Trophoblast cell (in vitro differentiated cells and primary cell): Measurements from ENCODE around the gene ING3.

ENCODE experiments used
- DNase-seq, 2 donors: peaks; one replicate each; pipeline ENCODE4 v3.0.0-alpha.2; 2016
- H2AFZ ChIP-seq: 2 replicates; pipeline ENCODE4 v1.6.1; 2013; ENCODE audit warnings: low read length, moderate library complexity, mild to moderate bottlenecking; ENCODE audit not compliant: insufficient read depth, poor library complexity
- H2AK5ac ChIP-seq: 2 replicates; pipeline ENCODE4 v1.6.1; 2013; ENCODE audit warnings: mild to moderate bottlenecking, low read length
- H2BK120ac ChIP-seq: 2 replicates; pipeline ENCODE4 v1.6.1; 2013; ENCODE audit warnings: low read length, mild to moderate bottlenecking, moderate library complexity; ENCODE audit not compliant: insufficient read depth, poor library complexity
- H2BK12ac ChIP-seq: 2 replicates; pipeline ENCODE4 v1.6.1; 2013; ENCODE audit warnings: mild to moderate bottlenecking, low read length, moderate library complexity
- H2BK5ac ChIP-seq: 2 replicates; pipeline ENCODE4 v1.6.1; 2013; ENCODE audit warnings: low read length, low read depth, moderate library complexity, mild to moderate bottlenecking; ENCODE audit not compliant: poor library complexity
- H3K14ac ChIP-seq: 2 replicates; pipeline ENCODE4 v1.6.1; 2013; ENCODE audit warnings: mild to moderate bottlenecking, low read length
- H3K18ac ChIP-seq: 2 replicates; pipeline ENCODE4 v1.6.1; 2013; ENCODE audit warnings: mild to moderate bottlenecking, low read length
- H3K23ac ChIP-seq: 2 replicates; pipeline ENCODE4 v1.6.1; 2013; ENCODE audit warnings: low read length
- H3K27ac ChIP-seq: 2 replicates; pipeline ENCODE4 v1.5.1; 2013; ENCODE audit warnings: low read depth, mild to moderate bottlenecking, inconsistent platforms, low read length, moderate library complexity
- H3K27me3 ChIP-seq: 2 replicates; pipeline ENCODE4 v1.6.1; 2013; ENCODE audit warnings: inconsistent platforms, mild to moderate bottlenecking, low read length, moderate library complexity; ENCODE audit not compliant: insufficient read depth
- H3K36me3 ChIP-seq, 2 experiments: 1 replicate in 1 of 2; 2 replicates in 1 of 2; pipeline ENCODE4 v1.6.1; 2013; ENCODE audit warnings: low read length in 2 of 2, mild to moderate bottlenecking in 2 of 2, moderate library complexity in 1 of 2; ENCODE audit not compliant: insufficient read depth in 2 of 2, control insufficient read depth in 1 of 2
- H3K4ac ChIP-seq: 2 replicates; pipeline ENCODE4 v1.6.1; 2013; ENCODE audit warnings: low read depth, mild to moderate bottlenecking, low read length, moderate library complexity
- H3K4me1 ChIP-seq, 2 experiments: 1 replicate in 1 of 2; 2 replicates in 1 of 2; pipeline ENCODE4 v1.6.1; 2013; ENCODE audit warnings: low read length in 2 of 2, mild to moderate bottlenecking in 2 of 2, moderate library complexity in 1 of 2; ENCODE audit not compliant: insufficient read depth in 2 of 2, control insufficient read depth in 1 of 2
- H3K4me2 ChIP-seq: 2 replicates; pipeline ENCODE4 v1.6.1; 2013; ENCODE audit warnings: inconsistent platforms, mild to moderate bottlenecking, low read length, moderate library complexity
- H3K4me3 ChIP-seq: 2 replicates; pipeline ENCODE4 v1.5.1; 2013; ENCODE audit warnings: mild to moderate bottlenecking, low read depth, low read length, inconsistent platforms
- H3K79me1 ChIP-seq: one replicate; pipeline ENCODE4 v1.6.1; 2013; ENCODE audit warnings: low read length
- H3K79me2 ChIP-seq: 2 replicates; pipeline ENCODE4 v1.6.1; 2013; ENCODE audit warnings: low read length, mild to moderate bottlenecking; ENCODE audit not compliant: control insufficient read depth, insufficient read depth, poor library complexity
- H3K9ac ChIP-seq: 2 replicates; pipeline ENCODE4 v1.6.1; 2013; ENCODE audit warnings: mild to moderate bottlenecking, low read length
- H3K9me3 ChIP-seq: 2 replicates; pipeline ENCODE4 v1.6.1; 2013; ENCODE audit warnings: low read depth, mild to moderate bottlenecking, control low read depth, inconsistent platforms, low read length; ENCODE audit not compliant: insufficient read depth
- H4K12ac ChIP-seq: 2 replicates; pipeline ENCODE4 v1.6.1; 2013; ENCODE audit warnings: low read depth, mild to moderate bottlenecking, low read length, moderate library complexity
- H4K8ac ChIP-seq: 2 replicates; pipeline ENCODE4 v1.6.1; 2013; ENCODE audit warnings: low read depth, mild to moderate bottlenecking, low read length, moderate library complexity
- H4K91ac ChIP-seq: one replicate; pipeline ENCODE4 v1.6.1; 2013; ENCODE audit warnings: low read depth, mild to moderate bottlenecking, low read length, moderate library complexity
- WGBS: extraction: QIAGEN DNeasy Blood & Tissue Kit; methylation state at CpG from one replicate; pipeline ENCODE4 v1.1.7; 2013; ENCODE audit warnings: missing lambda C conversion rate; ENCODE audit not compliant: insufficient read length, insufficient coverage; ENCODE audit errors: extremely low coverage; 5-methylcytosine and 5-hydroxymethylcytosine counted together

The ING3 gene

GRCh38 chr7:120991581-120991980 lies 41.0 kb downstream of the ING3 start:
- Histone ChIP-seq H3K4me1 (no peaks in the 10 kb centered on the region), H3K9ac (no peak overlapping the region), H3K18ac (no peak overlapping the region), H4K12ac (no peak overlapping the region), H2AFZ (no peak overlapping the region), H3K79me1 (no peaks in the 10 kb centered on the region), H2AK5ac (no peak overlapping the region), H3K23ac (no peak overlapping the region), H2BK5ac (no peak overlapping the region), H3K9me3 (no peaks in the 10 kb centered on the region), H2BK120ac (no peak overlapping the region), H3K27me3 (no peaks in the 10 kb centered on the region), H4K91ac (no peak overlapping the region), H3K4me3 (no peak overlapping the region), H3K14ac (no peak overlapping the region), H3K4ac (no peak overlapping the region), H4K8ac (no peak overlapping the region), H3K4me2 (no peak overlapping the region), H3K36me3 (no peaks in the 10 kb centered on the region), H3K27ac (no peak overlapping the region), H3K79me2 (no peaks in the 10 kb centered on the region), H2BK12ac (no peak overlapping the region)
- WGBS, result no CpG with 5 or more reads among the region's 2 CpGs
- DNase-seq, result peak in 1 of 2 donors; percentile 68

DNA sequence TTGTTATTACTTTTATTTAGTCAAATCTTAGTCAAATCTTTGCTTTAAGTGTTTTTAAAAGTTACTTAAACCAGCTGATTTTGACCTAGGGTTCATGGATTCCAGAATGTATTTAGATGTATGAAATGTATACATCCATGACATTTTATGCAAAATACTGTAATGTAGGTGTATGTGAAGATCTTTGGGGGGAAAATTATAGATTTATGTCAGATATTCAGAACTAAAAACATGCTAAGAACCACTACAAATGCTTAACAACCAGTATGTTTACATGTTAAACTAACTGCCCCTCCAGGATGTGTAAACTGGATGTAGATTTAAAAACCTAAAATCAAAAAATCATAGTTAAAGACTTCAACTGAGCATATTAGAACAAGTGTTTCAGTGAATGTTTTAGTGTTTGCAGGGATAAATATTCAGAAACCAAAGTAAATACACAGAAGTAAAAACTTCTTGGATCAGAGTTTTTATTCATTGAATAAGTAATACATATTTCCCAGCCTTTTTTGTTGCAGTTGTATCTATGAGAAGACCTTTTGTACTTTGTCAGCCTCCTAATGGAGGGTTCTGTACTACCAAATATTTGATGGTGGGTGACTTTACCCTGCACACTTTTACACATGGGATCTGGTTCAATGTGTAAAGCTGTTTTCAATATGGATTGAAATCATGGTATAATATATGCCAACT lies 41.8 kb downstream of the ING3 start:
- Histone ChIP-seq H2BK120ac (no peak overlapping the region), H4K8ac (no peak overlapping the region), H3K4me2 (no peak overlapping the region), H2AK5ac (no peak overlapping the region), H3K27me3 (no peaks in the 10 kb centered on the region), H3K4me3 (no peak overlapping the region), H2BK12ac (no peak overlapping the region), H3K9ac (no peak overlapping the region), H3K14ac (no peak overlapping the region), H4K91ac (no peak overlapping the region), H3K9me3 (no peaks in the 10 kb centered on the region), H3K27ac (no peak overlapping the region), H3K4me1 (no peaks in the 10 kb centered on the region), H3K23ac (no peak overlapping the region), H3K18ac (no peak overlapping the region), H3K36me3 (no peaks in the 10 kb centered on the region), H2BK5ac (no peak overlapping the region), H2AFZ (no peak overlapping the region), H4K12ac (no peak overlapping the region), H3K79me2 (no peaks in the 10 kb centered on the region), H3K4ac (no peak overlapping the region), H3K79me1 (no peaks in the 10 kb centered on the region)
- DNase-seq, result no peak

- Histone ChIP-seq H2BK12ac (no peak overlapping the region), H3K27ac (no peak overlapping the region)
Measured at GRCh38 chr7:120992965-120993494, 42.5 kb downstream of the ING3 start.

DNA sequence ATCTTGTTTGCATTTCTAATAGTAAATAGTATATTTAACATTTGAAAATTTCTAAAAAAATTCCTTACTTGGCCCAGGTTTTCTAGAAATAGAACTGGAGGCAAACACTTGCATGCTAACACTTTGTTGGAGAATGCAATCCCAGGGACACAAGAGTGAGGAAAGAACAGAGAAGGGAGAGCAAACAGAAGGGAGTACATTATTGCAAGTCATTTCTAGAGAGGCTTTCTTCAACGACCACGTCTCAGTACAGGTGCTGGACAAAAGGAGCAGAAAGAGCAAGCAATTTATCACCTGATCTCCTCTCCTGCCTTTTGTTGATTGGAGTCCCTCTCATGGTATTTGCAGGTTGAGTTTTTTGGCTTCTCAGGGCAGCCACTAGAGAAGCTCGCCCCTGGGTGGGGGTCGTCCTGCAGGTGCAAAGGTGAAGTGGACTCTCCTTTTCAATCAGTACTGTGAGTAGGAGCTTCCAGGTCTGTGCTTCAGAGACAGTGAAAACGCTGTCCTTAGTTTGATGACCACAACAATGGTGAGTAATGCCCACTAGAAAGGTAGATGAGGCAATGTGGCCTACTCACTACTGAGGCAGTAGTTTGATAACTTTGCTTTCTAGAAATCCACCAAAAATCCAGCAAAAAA lies 43.1 kb downstream of the ING3 start:
- peak in 1 of 2 donors; percentile 27 for DNase-seq
- no CpG with 5 or more reads among the region's 5 CpGs for WGBS
- no peak overlapping the region for H2BK120ac ChIP-seq
- no peak overlapping the region for H3K4me2 ChIP-seq
- H3K9ac ChIP-seq, result no peak overlapping the region
- no peak overlapping the region for H3K14ac ChIP-seq
- no peak overlapping the region for H4K12ac ChIP-seq
- H2AFZ ChIP-seq, result no peak overlapping the region
- H3K9me3 ChIP-seq, result no peaks in the 10 kb centered on the region
- H3K18ac ChIP-seq, result no peak overlapping the region
- no peak overlapping the region for H2AK5ac ChIP-seq
- no peak overlapping the region for H3K4ac ChIP-seq
- H3K4me3 ChIP-seq, result no peak overlapping the region
- H3K23ac ChIP-seq, result no peak overlapping the region
- H3K79me1 ChIP-seq, result no peaks in the 10 kb centered on the region
- no peak overlapping the region for H2BK5ac ChIP-seq
- no peak overlapping the region for H2BK12ac ChIP-seq
- H3K79me2 ChIP-seq, result no peaks in the 10 kb centered on the region
- no peaks in the 10 kb centered on the region for H3K4me1 ChIP-seq
- H3K27ac ChIP-seq, result no peak overlapping the region
- no peaks in the 10 kb centered on the region for H3K36me3 ChIP-seq
- H3K27me3 ChIP-seq, result no peaks in the 10 kb centered on the region
- no peak overlapping the region for H4K91ac ChIP-seq
- H4K8ac ChIP-seq, result no peak overlapping the region

More at GRCh38 chr7:120992965-120993494, 42.5 kb downstream of the ING3 start:
- Histone ChIP-seq H3K36me3 (no peaks in the 10 kb centered on the region), H3K23ac (no peak overlapping the region), H2AFZ (no peak overlapping the region), H3K9me3 (no peaks in the 10 kb centered on the region), H3K27me3 (no peaks in the 10 kb centered on the region), H2BK5ac (no peak overlapping the region), H3K4me2 (no peak overlapping the region), H2AK5ac (no peak overlapping the region), H3K9ac (no peak overlapping the region), H3K4me3 (no peak overlapping the region), H4K12ac (no peak overlapping the region), H3K79me1 (no peaks in the 10 kb centered on the region), H3K14ac (no peak overlapping the region), H4K91ac (no peak overlapping the region), H2BK120ac (no peak overlapping the region), H3K4me1 (no peaks in the 10 kb centered on the region), H3K4ac (no peak overlapping the region), H3K79me2 (no peaks in the 10 kb centered on the region), H4K8ac (no peak overlapping the region), H3K18ac (no peak overlapping the region)
- DNase-seq, result no peak
